ENCODE measurements around the gene IMPA2.

IMPA2 gene

DNA sequence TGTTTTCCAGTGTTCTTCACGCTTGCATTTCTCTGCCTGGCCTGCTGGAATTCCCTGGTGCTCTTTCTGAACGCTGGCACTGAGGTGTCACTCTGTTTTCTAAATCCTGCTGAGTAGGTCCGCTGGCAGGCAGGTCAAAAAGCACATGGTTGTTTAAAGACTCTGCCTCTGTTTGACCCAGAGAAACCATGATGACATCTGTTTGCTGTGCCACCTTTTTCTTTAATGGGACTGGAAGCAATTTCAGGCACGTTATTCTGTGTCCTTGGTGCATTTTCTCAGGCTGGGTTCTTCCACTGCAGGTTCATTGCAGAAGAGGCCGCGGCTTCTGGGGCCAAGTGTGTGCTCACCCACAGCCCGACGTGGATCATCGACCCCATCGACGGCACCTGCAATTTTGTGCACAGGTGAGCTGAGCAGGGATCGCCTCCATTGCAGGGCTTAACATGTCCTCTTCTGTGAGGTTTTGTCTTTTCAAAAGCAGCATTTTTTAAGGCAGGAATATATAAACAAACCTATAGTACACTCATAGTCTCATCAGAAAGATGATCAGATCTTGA lies 28.4 kb downstream of the IMPA2 start:
- no peak for DNase-seq

DNA sequence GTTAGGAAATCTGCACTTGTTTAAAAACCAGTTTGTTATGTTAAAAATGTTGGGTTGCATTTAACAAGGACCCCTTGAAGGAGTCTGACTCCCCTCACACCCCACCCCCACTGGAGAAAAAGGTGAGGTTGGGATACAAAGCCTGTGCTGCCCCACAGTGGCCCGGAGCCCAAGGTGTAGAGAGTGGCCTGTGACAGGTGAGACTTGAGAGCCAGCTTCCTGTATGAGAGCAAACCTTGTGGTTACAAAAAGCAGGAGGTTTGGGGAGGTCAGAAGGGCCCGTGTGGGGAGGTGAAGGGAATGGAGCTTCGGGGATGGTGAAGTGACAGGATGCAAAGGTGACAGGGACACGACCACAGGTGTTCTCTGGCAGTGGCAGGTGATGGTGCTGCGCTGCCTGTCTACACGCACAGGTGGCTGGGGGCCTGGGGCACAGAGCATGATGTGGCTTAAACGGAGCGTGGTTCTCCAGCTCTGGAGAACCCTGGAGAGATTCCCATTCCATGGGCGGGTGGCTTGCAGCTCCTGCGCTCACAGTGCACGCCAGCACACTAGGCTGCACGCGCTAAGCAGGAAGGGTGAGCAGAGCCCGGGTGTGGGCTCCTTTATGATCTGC lies 29.0 kb downstream of the IMPA2 start:
- DNase-seq: no peak

DNA sequence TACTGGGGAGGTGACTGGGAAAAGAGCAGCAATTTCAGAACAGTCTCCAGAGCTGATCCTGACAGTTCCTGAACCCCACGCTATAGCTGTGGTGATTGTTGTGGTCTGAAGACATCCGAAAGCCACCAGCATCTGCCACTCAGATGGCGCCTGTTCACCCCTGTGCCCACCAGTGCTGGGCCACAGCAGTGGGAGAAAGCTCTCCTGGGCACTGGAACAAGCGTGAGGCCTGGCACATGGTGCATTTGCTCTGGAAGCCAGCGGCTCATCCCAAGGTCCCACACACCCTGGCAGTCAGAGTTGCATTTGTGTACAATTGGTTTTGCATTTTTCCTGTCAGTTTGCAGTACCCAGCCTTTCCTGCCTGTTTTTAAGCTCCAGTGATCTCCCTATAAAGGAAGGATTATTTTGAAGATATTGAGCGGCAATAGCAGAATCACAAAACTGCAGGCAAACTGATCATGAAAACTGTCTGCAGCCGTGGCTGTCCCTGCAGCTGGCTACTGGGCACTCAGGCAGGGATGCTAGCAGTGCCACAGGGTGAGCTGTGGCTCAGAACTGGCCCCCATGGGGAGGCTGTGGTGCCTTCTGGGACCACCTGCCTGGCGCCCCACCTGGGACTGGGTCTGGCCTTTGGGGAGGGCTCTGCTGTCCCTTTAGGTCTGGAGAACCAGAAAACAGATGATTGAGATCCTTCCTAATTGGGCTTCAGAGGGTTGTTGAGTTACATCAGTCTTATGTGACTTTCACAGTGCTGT lies 30.1 kb downstream of the IMPA2 start:
- DNase-seq: no peak

DNA sequence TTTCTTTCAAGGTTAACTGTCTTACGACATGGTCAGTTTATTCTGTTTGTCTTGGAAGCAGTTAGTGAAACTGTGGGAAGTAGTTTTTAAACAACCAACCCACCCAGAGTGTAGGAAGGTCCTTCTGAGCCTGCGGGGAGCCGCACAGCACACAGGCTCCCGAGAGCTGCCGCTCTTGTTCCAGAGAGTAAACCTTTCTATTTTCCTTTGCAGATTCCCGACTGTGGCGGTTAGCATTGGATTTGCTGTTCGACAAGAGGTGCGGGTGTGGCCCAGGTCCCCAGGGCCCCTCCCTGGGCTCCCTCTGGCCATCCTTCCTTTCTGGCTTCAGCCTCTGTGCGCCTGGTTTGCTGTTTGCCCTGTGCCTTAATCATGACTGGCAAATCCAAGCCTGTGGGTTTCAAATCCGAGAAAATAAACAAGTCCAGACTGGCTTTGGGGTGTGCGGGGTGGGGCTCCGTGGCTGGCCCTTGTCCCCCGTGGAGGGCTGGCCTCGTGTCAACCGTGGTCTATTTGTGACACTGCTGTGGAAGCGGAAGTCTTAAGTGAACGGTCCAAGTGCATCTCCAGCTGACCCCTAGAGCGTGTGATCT lies 30.7 kb downstream of the IMPA2 start:
- no peak for DNase-seq

DNA sequence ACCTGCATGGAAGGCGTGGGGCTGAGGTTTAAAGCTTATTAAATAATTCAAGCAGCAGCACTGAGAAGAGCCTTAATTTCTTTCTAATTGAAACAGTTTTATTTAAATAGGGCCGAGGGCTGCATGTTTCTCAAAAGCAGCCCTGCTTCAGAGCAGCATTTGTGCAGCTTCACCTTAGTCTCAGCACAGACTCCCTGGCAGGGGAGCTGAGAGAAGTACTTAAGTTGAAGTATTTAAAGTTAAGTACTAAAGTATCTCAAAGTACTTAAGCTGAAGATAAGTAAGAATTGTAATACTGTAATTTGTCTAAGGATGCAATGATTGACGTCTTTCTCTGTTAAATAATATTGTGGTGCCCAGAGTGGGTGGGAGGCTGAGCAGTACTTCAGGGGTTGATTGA lies 31.4 kb downstream of the IMPA2 start:
- DNase-seq: no peak

DNA sequence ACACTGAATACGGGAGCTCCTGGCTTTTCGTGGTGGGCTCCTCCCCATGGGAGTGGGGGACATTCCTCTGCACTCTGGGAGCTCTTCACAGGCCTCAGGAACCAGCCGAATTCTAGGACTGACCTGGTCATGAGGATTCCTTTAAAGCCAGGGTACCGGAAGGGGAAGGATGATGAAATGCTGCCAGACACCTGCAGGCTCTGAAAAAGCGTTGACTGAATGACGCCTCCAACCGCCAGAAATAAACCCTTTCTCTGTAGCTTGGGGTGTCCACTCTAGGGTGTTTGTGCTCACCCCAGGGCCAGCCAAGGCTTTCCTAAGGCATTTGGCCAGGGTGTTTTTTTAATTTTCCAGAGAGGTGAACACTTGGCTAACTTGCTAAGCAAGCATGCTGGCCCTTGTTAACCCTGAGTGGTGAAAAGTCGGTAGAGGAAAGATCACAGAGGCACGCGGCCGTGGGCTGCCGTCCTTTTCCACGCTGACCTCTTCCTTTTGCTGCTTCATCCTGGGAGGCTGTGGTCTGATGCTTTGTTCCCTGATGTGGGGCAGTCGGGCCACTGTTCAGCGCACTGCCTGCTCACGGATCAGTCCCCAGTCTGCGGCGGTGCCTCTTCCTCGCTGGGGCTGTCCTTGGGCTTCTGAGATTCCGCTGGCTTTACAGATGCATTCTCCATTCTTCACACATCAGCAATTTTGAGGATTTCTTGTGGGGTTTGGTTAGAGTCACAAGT lies 32.0 kb downstream of the IMPA2 start:
- DNase-seq: no peak

DNA sequence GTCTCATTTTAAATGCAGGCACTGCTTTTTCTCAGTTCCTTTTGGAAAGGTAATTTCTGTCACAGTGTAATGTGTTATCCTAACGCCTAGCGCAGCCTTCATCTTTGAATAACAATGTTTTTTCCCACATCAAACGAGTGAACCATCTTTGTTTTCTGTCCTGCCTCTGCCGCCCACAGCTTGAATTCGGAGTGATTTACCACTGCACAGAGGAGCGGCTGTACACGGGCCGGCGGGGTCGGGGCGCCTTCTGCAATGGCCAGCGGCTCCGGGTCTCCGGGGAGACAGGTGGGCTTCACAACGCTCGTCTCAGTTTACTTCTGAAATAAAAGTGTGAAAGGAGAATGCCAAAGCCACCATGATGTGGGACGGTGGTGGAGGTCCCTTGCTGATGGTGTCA lies 32.8 kb downstream of the IMPA2 start:
- no peak for DNase-seq

DNA sequence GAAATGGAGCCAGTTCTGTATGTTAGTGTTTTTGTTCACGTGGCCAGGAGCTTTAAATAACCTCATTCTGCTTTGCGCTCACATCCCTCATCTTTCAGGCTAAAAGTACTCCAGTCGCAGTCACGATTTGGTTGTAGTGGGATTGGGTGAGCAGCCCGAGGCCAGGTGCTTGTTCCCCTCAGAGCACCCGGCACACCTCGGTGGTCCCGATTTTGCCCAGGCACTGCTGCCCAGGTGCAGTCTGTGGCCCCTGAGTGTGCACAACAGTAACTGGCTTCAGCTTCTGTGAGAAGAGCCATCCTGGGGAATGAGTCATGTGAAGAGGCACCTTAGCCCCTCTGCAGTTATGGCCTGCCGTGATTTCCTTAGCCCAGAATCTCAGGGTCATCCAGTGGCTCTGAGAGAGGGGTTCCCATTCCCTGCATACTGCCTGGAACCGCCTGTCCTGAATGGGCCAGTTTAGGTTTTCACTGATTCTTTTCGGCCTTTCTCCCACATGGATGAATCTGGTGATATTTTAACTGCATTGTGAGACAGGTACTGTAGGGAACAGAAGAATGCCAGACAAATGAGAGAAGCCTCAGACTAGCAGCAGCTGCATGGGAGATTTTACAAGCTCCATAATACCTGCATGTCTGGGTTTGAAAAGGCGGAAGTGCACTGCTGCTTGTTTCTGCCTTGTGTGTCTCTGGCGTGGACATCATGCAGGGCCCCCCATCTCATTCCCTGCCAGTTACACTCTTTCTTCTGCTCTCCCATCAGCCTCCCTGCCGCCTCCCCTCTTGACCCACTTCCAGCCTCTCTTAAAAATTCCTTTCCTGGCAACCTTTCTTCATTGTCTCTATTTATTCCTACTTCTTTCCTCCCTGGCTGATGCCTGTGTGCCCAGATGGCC lies 33.5 kb downstream of the IMPA2 start:
- no peak for DNase-seq

DNA sequence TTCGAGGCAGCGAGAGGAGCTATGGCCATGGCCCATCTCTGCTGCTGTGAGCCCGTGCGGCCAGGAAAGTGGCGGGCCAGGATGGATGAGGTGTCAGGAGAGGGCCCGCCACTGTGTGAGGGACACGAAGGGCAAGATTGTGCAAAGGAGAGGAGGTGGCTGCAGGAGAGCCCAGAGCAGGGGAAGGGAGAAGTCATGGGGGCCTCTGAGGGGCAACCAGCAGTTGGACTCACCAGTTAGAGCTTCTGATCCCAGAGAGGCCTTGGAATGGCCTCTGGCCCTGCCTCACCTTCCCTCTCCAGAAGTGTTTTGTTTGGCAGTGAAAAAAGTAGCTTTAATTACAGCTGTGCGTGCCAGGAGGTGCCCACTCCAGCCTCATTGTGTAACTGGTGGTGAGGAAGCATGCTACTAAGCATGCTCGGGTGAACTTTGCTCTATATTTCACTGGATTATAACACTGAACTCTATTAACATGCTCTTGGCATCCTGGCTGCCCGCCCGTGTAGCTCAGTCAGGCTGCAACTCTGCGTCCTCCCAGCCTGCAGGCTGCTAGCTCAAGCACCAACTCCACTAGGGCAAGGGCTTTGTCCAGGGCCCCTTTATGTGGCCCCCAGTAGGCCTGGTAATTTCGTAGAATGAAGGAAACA lies 34.2 kb downstream of the IMPA2 start:
- DNase-seq: no peak

DNA sequence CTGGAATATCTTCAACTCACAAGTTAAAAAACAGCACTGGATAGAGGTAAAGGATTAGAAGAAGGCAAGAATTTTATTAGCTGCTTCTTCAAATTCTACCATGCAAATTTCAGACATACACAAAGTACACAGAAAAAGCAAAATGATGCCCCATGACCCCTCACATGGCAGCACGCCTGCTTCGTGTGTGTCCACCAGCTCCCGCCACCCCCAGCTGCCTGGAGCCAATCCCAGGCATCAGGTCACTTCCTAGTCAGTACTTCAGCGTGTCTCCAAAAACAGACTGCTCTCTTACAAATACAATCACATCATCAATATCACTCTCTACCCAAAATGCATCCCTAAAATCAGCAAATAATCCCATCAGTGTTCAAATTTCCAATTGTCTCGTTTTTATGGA lies 35.8 kb downstream of the IMPA2 start:
- no peak for DNase-seq

DNA sequence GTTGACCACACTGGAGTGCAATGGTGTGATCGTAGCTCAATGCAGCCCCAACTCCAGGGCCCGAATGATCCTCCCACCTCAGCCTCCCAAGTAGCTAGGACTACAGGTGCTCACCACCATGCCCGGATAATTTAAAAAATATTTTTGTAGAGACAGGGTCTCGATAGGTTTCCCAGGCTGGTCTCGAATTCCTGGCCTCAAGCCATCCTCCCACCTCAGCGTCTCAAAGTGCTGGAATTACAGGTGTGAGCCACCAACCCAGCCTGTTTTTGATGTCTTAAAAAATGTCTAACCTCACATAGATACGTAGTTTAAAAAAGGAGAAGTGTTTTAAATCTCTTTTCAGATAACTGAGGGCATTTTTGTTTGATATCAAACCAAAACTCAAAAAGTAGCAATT lies 37.6 kb downstream of the IMPA2 start:
- DNase-seq: no peak

DNA sequence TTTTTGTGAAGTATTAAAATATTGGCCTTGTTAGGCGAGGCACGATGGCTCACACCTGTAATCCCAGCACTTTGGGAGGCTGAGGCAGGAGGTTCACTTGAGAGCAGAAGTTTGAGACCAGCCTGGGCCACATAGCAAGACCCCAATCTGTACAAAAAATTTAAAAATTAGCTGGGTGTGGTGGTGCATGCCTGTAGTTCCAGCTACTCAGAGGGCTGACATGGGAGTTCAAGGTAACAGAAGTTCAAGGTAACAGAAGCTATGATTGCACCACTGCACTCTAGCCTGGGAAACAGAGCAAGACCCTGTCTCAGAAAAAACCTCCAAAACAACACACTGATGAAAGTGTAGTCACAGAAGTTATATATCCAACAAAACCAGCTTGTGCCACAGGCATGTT lies 39.8 kb downstream of the IMPA2 start:
- no peak for DNase-seq

DNA sequence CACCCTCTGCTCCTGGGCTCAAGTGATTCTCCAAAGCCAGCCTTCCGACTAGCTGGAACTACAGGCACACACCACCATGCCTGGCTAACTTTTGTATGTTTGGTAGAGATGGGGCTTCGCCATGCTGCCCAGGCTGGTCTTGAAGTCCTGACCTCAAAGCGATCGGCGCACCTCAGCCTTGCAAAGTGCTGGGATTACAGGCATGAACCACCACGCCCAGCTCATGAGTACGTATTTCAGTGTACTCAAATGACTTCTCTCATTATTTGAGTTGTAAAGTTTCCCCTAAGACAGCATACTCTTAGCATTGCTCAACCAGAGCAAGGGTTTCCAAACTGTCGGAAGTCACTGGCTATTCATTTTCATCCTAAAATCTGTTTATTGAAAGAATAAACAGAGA lies 40.3 kb downstream of the IMPA2 start:
- no peak for DNase-seq

DNA sequence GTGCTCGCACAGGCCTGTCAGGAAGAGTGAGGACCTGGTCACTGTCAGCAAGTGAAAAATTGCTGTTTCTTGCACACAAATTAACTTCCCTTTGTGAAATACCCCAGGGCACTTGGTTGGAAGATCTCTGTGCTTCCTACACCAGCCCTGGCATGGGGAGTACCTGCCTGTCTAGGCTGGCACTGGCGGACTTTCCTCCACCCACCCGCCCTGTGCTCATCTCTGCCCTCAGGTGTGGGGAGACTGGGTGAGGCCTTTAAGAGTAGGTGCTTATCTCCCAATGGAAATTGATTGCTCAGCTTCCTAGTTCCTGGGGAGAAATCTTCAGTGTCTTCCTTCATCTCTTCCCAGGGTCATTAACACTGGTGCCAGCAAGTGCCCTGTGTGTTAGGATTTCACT lies 42.1 kb downstream of the IMPA2 start:
- no peak for DNase-seq

DNA sequence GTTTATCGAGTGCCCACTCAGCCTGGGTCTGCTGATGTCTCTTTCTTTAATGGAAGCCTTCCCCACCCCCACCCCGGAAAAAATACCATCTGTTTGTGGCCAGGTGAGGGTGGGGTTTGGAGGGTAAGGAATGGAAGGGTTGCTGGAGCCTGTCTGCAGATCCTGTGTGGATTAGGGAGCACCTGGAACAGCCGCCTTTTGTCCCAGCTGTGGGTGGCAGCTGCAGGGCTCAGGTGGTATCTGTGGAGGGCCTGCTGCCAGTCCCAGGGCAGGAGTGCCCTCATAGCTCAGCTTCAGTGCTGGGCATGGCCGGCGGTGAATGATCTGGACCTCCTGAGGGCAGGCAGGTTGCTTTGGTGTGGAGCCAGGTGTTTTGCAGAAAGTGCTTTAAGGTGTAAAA lies 45.3 kb downstream of the IMPA2 start:
- DNase-seq: no peak

DNA sequence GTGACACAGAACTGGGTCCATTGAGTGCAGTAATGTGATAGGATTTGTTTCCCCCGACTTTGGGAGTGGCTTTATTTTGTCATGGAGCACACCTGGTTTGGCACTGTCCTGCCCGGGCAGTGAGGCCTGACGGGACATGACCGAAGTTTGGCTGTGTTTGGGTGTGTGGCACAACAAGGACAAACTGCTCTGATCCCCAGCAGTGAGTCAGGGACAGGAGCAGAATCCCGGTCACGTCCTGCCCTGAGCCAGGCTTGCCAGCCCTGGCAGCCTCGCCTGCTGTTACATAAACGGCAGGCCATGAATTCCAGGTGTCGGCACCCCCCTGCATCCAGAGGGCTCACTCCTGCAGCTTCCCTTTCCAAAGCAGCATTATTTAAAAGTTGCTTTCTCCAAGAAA lies 45.7 kb downstream of the IMPA2 start:
- no peak for DNase-seq

DNA sequence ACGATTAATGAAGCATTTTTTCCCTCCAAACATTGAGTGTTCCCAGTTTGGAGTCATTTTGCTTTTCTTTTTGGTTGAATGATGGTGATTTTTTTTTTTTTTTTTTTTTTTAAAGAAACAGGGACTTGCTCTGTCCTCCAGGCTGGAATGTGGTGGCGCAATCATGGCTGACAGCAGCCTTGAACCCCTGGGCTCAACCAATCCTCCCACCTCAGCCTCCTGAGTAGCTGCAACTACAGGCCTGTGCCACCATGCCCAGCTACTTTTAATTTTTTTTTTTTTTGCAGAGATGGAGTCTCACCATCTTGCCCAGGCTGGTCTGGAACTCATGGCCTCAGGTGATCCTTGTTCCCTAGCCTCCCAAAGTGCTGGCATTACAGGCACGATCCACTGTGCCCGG lies 46.2 kb downstream of the IMPA2 start:
- no peak for DNase-seq

DNA sequence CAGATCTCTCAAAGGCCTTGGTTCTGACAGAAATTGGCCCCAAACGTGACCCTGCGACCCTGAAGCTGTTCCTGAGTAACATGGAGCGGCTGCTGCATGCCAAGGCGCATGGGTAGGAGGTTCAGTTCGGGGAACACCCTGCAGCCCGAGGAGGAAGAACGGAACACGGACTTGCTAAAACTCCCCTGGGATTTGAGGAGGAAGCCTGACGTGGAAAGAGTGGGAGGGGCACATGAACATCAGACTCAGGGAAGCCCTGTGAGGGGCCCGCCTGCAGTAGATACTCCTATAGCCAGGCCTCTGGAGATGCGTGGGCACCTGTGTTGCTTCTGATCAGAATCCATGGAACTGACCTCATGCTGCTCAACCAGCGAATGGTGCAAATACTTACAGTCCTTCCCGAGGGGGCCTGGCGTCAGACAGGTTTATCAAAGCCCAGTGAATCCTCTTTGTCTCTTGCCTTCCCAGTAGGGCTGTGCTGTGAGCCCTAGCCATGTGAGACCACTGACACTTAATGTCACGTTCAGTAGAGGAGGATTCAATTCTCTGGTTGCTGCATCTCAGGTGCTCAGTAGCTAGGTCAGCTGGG lies 46.8 kb downstream of the IMPA2 start:
- no peak for DNase-seq

DNA sequence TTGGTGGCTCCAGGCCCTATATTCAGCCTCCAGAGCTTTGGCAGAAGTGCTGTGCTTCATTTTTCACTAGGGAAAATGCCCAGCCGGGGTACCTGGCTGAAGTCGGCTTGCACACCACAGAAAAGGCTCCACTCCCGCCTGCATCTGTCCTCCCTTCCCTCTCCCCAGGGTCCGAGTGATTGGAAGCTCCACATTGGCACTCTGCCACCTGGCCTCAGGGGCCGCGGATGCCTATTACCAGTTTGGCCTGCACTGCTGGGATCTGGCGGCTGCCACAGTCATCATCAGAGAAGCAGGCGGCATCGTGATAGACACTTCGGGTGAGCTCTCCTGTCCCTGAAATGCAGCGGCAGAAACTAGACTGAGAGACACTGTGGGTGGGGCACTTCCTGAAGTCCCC lies 47.4 kb downstream of the IMPA2 start:
- DNase-seq: no peak

DNA sequence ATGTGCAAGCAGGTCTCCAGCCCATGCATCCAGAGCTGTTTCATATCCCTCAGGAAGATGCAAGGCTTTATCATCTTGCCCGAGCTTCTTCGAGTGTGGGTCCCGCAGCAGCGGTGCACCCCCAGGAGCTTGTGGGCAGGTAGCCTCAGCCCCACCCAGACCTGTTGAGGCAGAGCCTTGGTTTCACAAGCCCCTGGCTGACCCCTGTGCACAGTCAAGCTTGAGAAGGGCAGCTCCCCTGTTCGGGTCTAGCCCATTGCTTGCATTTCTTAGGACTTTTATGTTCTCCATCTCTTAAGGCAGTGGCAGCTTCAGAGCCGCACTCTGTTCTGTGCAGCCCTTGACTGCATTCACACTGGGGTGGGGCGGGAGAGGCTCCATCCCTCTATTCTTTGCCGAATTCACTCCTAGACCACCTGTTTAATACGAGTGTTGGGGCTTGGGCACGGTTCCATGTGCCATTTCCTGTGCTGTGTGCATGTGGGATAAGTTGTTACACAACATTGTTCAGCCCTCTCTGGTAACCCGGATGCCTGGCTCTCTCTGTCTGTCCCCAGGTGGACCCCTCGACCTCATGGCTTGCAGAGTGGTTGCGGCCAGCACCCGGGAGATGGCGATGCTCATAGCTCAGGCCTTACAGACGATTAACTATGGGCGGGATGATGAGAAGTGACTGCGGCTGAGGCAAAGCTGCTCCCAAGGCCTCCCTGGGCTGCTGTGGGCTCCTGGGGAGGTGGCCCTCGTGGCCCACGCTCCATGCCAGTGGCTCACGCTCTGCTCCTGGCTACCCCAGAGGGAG lies 48.7 kb downstream of the IMPA2 start:
- DNase-seq: no peak

DNA sequence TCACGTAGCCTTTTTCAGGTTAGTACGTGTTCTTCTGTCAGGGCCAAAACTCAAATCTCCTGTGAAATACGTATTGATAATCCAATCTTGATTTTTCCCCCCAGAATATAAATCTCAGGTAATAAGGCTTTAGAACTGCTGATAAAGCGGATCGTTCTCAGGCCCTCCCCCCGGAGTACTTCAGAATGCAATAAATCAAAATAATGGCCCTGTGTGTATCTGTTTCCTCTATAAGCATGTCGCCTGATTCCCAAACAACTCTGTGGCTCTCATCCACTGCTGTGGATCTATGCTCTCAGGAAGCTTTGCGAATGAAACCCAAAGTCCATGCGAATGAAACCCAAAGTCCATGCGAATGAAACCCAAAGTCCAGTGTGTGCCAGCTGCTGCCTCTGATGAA lies 49.4 kb downstream of the IMPA2 start:
- no peak for DNase-seq

All from SHP77 treated with DMSO at 0.1 percent for 48 hours (cell line).